ENCODE results near the gene KCNQ2.
"Not testable (repeated sequence)": the region's sequence is repeated elsewhere in the genome, so short reads cannot be mapped to it uniquely, and the experiment has no call there.

Gene KCNQ2

GRCh38 chr20:63481503-63481902 lies 9.0 kb upstream of the KCNQ2 start:
- Histone ChIP-seq H3K4me2 (ENCODE audit: low read depth, low read length, poor library complexity, severe bottlenecking) (no peak overlapping the region), H3K9me3 (ENCODE audit: insufficient read depth, low read length) (no peaks in the 10 kb centered on the region), H3K27me3 (ENCODE audit: low read length) (no peaks in the 10 kb centered on the region), H4K20me1 (ENCODE audit: low read depth, low read length) (no peaks in the 10 kb centered on the region), H3K27ac (ENCODE audit: low read depth, low read length) (no peak overlapping the region), H3K36me3 (ENCODE audit: low read length) (no peaks in the 10 kb centered on the region), H3F3A (ENCODE audit: insufficient read depth) (no peaks in the 10 kb centered on the region), H3K9me2 (replicated peaks; ENCODE audit: insufficient read depth, low read length) (no peaks in the 10 kb centered on the region), H3K9ac (ENCODE audit: low read length) (no peak overlapping the region), H3K4me3 (ENCODE audit: insufficient read depth, low read length, poor library complexity, severe bottlenecking) (no peak overlapping the region), H3K79me2 (ENCODE audit: insufficient read depth, low read length) (no peaks in the 10 kb centered on the region), H2AFZ (ENCODE audit: low read depth, low read length, severe bottlenecking) (no peak overlapping the region)
- TF ChIP-seq CTCF (IDR thresholded peaks at IDR 0.05; ENCODE audit: insufficient read depth, low read length, poor library complexity, severe bottlenecking) (no peak), EZH2phosphoT487 (conservative IDR thresholded peaks at IDR 0.05; ENCODE audit: low read length) (no peak)

- H3K27me3 ChIP-seq (ENCODE audit: low read length); H3K9ac ChIP-seq (ENCODE audit: low read length); H3K79me2 ChIP-seq (ENCODE audit: insufficient read depth, low read length); H3K27ac ChIP-seq (ENCODE audit: low read depth, low read length); H3K9me3 ChIP-seq (ENCODE audit: insufficient read depth, low read length); H4K20me1 ChIP-seq (ENCODE audit: low read depth, low read length); H3K36me3 ChIP-seq (ENCODE audit: low read length); H3K9me2 ChIP-seq (replicated peaks; ENCODE audit: insufficient read depth, low read length); H3K4me2 ChIP-seq (ENCODE audit: low read depth, low read length, poor library complexity, severe bottlenecking); H3K4me3 ChIP-seq (ENCODE audit: insufficient read depth, low read length, poor library complexity, severe bottlenecking); H2AFZ ChIP-seq (ENCODE audit: low read depth, low read length, severe bottlenecking); H3F3A ChIP-seq (ENCODE audit: insufficient read depth): not testable (repeated sequence)
Measured at GRCh38 chr20:63479695-63480419, 7.4 kb upstream of the KCNQ2 start.

- Histone ChIP-seq H4K20me1 (ENCODE audit: low read depth, low read length) (no peaks in the 10 kb centered on the region), H3K4me3 (ENCODE audit: insufficient read depth, low read length, poor library complexity, severe bottlenecking) (no peak overlapping the region), H2AFZ (ENCODE audit: low read depth, low read length, severe bottlenecking) (no peak overlapping the region), H3K9ac (ENCODE audit: low read length) (no peak overlapping the region), H3K79me2 (ENCODE audit: insufficient read depth, low read length) (no peaks in the 10 kb centered on the region), H3K9me3 (ENCODE audit: insufficient read depth, low read length) (no peaks in the 10 kb centered on the region), H3K27me3 (ENCODE audit: low read length) (no peaks in the 10 kb centered on the region), H3K9me2 (replicated peaks; ENCODE audit: insufficient read depth, low read length) (no peaks in the 10 kb centered on the region), H3K4me2 (ENCODE audit: low read depth, low read length, poor library complexity, severe bottlenecking) (no peak overlapping the region), H3F3A (ENCODE audit: insufficient read depth) (no peaks in the 10 kb centered on the region), H3K36me3 (ENCODE audit: low read length) (no peaks in the 10 kb centered on the region), H3K27ac (ENCODE audit: low read depth, low read length) (no peak overlapping the region)
- no peak for TF ChIP-seq CTCF (IDR thresholded peaks at IDR 0.05; ENCODE audit: insufficient read depth, low read length, poor library complexity, severe bottlenecking)
- no peak for TF ChIP-seq EZH2phosphoT487 (conservative IDR thresholded peaks at IDR 0.05; ENCODE audit: low read length)
Measured at GRCh38 chr20:63478346-63479302, 6.2 kb upstream of the KCNQ2 start.

- no peaks in the 10 kb centered on the region for H4K20me1 ChIP-seq (ENCODE audit: low read depth, low read length)
- TF ChIP-seq CTCF (IDR thresholded peaks at IDR 0.05; ENCODE audit: insufficient read depth, low read length, poor library complexity, severe bottlenecking) (no peak), EZH2phosphoT487 (conservative IDR thresholded peaks at IDR 0.05; ENCODE audit: low read length) (no peak)
- H3F3A ChIP-seq (ENCODE audit: insufficient read depth), result no peaks in the 10 kb centered on the region
- no peaks in the 10 kb centered on the region for H3K27me3 ChIP-seq (ENCODE audit: low read length)
- no peak overlapping the region for H3K4me3 ChIP-seq (ENCODE audit: insufficient read depth, low read length, poor library complexity, severe bottlenecking)
- H2AFZ ChIP-seq (ENCODE audit: low read depth, low read length, severe bottlenecking), result no peak overlapping the region
- H3K79me2 ChIP-seq (ENCODE audit: insufficient read depth, low read length), result no peaks in the 10 kb centered on the region
- H3K27ac ChIP-seq (ENCODE audit: low read depth, low read length), result no peak overlapping the region
- no peak overlapping the region for H3K9ac ChIP-seq (ENCODE audit: low read length)
- H3K9me2 ChIP-seq (replicated peaks; ENCODE audit: insufficient read depth, low read length), result no peaks in the 10 kb centered on the region
- H3K4me2 ChIP-seq (ENCODE audit: low read depth, low read length, poor library complexity, severe bottlenecking), result no peak overlapping the region
- no peaks in the 10 kb centered on the region for H3K36me3 ChIP-seq (ENCODE audit: low read length)
- no peaks in the 10 kb centered on the region for H3K9me3 ChIP-seq (ENCODE audit: insufficient read depth, low read length)
Measured at GRCh38 chr20:63477944-63478343, 5.5 kb upstream of the KCNQ2 start.

Measured in SU-DHL-6 (cell line).